Measurements from ENCODE around the gene PIAS3. TPM values are rescaled to one million over a fixed set of nuclear protein-coding genes. Genes with fewer than 3 reads are reported as not detected.

Gene PIAS3
- total RNA-seq, 2 donors from 2014 or later, result 11.4 to 18.0 TPM

DNA sequence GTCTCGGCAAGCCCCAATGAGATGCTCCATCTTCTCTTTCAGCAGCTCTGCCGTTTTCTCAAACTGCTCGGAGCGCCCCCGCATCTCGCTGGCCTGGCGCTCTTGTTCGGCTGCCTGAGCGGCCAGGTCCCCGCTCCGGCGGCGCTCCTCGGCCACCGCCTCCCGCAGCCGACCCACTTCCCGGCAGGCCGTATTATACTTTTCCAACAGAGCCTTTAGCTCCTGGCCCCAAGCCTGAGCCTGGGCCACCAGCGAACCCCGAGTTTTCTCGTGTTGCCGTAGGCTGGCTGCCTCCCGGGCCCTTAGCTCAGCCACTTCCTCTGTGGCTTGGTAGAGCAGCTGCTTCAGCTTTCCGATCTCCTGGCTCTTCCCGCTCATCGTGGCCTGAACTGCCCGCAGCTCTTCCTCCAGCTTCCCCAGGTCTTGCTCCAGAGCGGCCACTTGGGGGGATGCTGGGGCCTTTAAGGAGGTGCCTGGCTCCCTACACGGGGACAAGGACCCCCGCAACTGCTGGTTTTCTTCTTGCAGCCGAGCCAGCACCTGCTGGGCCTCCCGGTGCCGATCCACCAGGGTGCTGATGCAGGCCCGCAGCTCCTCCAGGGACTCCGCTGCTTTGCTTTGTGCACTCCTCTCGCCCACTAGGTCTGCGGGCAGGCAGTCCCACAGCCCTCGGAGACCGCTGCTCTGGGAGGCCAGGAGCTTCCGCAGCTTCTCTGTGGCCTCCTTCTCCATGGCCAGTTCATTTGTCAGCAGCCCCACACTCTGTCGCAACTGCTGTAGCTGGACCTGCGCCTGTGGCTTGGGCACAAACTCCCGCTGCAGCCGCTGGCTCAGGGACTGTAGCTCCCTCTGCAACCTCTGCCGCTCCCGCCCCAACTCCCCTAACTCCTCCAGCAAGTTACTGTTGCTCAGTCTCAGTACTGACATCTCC is 13.4 kb upstream of the PIAS3 start:
- Histone ChIP-seq H3K27ac (peak overlapping the region; percentile 76 to 79), H3K4me3 (peak overlapping the region; percentile 42 to 50), H3K36me3 (no peaks in the 10 kb centered on the region), H3K9me3 (no peaks in the 10 kb centered on the region), H3K4me1 (peaks cover 0 to 7% of the 10 kb centered on the region in 2 donors), H3K27me3 (no peaks in the 10 kb centered on the region)
- DNase-seq (ENCODE audit: low spot score), result peak; percentile 84
- TF ChIP-seq, protein P1, sequence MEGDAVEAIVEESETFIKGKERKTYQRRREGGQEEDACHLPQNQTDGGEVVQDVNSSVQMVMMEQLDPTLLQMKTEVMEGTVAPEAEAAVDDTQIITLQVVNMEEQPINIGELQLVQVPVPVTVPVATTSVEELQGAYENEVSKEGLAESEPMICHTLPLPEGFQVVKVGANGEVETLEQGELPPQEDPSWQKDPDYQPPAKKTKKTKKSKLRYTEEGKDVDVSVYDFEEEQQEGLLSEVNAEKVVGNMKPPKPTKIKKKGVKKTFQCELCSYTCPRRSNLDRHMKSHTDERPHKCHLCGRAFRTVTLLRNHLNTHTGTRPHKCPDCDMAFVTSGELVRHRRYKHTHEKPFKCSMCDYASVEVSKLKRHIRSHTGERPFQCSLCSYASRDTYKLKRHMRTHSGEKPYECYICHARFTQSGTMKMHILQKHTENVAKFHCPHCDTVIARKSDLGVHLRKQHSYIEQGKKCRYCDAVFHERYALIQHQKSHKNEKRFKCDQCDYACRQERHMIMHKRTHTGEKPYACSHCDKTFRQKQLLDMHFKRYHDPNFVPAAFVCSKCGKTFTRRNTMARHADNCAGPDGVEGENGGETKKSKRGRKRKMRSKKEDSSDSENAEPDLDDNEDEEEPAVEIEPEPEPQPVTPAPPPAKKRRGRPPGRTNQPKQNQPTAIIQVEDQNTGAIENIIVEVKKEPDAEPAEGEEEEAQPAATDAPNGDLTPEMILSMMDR (IDR thresholded peaks at IDR 0.05), result no peak

DNA sequence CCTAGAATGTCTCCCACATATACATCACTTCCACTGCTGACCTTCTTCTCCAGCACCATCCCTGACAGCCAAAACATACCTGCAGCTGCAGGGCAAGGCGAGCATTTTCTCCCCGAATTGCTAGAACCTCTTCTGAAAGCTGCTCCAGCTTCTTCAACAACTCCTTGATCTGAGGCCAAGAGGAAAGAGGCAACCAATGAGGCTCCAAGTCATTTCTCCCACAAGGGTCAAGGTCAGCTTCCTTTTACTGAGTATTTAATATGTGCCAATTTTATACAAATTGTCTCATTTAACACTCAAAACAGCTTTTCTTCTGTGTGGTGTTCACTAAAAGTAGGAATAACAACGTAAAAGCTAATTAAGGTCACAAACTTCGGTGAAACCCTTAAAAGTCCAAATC is 9.4 kb upstream of the PIAS3 start:
- peaks cover 0 to 7% of the 10 kb centered on the region in 2 donors for H3K4me1 ChIP-seq
- H3K27me3 ChIP-seq, result no peaks in the 10 kb centered on the region
- TF ChIP-seq, protein P1 (IDR thresholded peaks at IDR 0.05), result no peak
- no peak overlapping the region for H3K4me3 ChIP-seq
- H3K9me3 ChIP-seq, result no peaks in the 10 kb centered on the region
- no peak overlapping the region for H3K27ac ChIP-seq
- H3K36me3 ChIP-seq, result no peaks in the 10 kb centered on the region
- DNase-seq (ENCODE audit: low spot score), result no peak

DNA sequence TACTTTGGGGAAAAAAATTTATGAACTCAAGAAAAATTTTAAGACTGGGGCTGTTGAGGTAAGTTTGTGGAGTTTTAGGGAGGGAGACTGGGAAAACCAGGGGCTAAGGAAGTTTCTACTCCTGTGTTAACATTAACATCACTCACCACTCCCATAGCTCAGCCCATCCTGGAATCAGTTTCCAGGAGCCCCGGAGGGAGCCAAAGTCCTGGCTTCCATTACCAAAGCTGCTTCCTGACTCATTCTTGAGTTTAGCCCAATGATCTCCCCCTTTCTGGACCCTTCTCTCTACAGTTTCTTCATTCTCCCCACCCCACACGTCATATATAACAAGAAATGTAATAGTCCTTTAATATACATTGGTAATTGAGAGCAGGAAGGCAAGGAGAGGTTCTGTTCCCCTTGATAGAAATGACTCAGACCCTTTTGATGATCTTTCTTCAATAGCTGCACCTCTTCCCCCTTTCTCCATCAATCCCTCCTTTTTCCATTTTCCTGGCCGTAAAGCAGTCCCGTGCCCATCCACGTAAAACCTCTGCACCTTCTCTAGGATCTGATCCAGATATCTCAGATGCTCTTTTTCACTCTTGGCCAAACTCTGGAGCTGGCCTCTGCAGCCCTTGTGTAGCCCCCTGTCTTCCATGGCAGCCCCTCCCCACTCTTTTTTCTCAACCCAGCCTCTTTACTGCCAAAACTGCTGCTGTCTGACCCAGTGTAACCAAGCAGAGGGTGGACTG is 4.6 kb upstream of the PIAS3 start:
- no peak overlapping the region for H3K27ac ChIP-seq
- TF ChIP-seq, protein P1 (IDR thresholded peaks at IDR 0.05), result no peak

DNA sequence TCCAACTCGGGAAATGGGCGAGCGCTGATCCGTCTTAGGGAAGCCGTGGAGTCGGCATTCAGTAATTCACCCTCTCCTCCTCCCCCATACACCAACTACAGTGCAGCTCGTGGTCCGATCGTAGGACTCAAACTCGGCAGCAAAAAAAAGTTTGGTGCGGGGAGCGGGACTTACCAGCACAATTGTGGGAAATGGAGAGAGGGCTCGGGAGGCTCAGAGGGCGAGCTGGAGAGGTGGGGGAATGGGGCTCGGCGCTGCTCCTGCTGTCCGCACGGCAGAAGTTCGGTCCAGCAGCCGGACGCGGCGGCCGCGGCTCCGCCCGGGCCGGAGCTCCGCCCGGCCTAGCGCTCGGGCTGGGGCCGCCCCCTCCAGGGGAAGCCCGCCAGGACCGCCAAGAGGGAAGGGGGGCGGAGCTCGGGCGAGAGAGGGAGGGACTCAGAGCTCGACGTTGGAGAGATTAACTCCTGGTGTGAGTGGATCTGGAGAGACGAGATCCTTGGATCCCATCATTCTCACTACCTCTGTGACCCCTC is 676 bp upstream of the PIAS3 start:
- TF ChIP-seq, protein P1 (IDR thresholded peaks at IDR 0.05), result peak in 1 of 2 donors; percentile 29
- H3K27me3 ChIP-seq, result no peaks in the 10 kb centered on the region
- DNase-seq (ENCODE audit: low spot score), result peak; percentile 90
- peak overlapping the region; percentile 91 to 95 for H3K27ac ChIP-seq
- peaks cover 0 to 19% of the 10 kb centered on the region in 2 donors for H3K4me1 ChIP-seq
- peaks cover 22% of the 10 kb centered on the region for H3K36me3 ChIP-seq
- H3K4me3 ChIP-seq, result peak overlapping the region; percentile 81 to 94
- no peaks in the 10 kb centered on the region for H3K9me3 ChIP-seq

More for the DNA sequence above, 4.6 kb upstream of the PIAS3 start:
- no peak for DNase-seq (ENCODE audit: low spot score)
- H3K27me3 ChIP-seq, result no peaks in the 10 kb centered on the region
- no peaks in the 10 kb centered on the region for H3K36me3 ChIP-seq
- peaks cover 0 to 6% of the 10 kb centered on the region in 2 donors for H3K4me1 ChIP-seq
- H3K4me3 ChIP-seq, result no peak overlapping the region
- no peaks in the 10 kb centered on the region for H3K9me3 ChIP-seq

DNA sequence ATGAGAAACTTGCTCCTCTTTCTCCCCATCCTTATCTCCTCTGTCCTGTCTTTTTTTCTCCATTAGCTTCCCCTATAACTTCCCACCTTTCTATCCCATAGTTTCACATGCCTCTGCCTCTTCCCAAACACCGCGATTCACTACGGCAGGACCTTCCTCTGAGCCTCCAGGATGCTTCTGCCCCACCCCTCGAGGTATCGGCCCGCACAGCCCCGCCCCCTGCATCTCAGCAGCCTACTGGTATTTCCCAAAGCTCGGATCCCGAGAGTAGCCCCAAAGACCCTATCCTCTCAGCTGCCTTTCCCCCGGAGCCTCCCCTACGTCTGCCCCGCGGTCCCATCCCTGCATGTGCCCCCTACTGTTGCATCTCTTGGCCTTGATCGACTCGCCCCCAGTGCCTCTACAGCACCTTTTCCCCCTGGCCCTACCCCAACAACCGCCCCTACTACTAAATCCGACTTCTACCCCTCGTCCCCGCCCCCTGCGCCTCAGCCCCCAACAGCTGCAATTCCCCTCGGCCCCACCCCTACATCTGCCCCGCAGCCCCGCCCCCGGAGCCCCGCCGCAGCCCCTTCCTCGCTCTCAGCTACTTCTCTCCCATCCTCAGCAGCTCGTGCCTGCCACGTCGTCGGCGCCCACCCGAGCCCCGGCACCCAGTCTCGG is 512 bp downstream of the PIAS3 start:
- Histone ChIP-seq H3K4me1 (peaks cover 0 to 19% of the 10 kb centered on the region in 2 donors), H3K4me3 (peak overlapping the region; percentile 81 to 94), H3K9me3 (no peaks in the 10 kb centered on the region), H3K36me3 (peaks cover 33% of the 10 kb centered on the region), H3K27ac (peak overlapping the region; percentile 91 to 95), H3K27me3 (no peaks in the 10 kb centered on the region)
- peak; percentile 62 for DNase-seq (ENCODE audit: low spot score)
- TF ChIP-seq, protein P1 (IDR thresholded peaks at IDR 0.05), result no peak

Measured in right atrium auricular region (tissue), 2 donors.